B cell (primary cell): Measurements from ENCODE around the gene HAX1.

Source experiments
- CTCF ChIP-seq: fragments of 200-600 bp; IDR thresholded peaks from one replicate; pipeline ENCODE4 v1.8.0; 2022; ENCODE audit warnings: antibody characterized with exemption, mild to moderate bottlenecking
- EZH2 ChIP-seq: IDR thresholded peaks from 2 replicates; pipeline ENCODE4 v1.6.1; 2012; ENCODE audit warnings: borderline replicate concordance, low read depth, mild to moderate bottlenecking, moderate library complexity, low read length; ENCODE audit not compliant: insufficient read depth, poor library complexity, severe bottlenecking

GRCh38 chr1:154223621-154224020 is 48.8 kb upstream of the HAX1 start:
- TF ChIP-seq CTCF: no peak
- no peak for TF ChIP-seq EZH2
